ENCODE data around the gene CFAP99.
"Not testable (repeated sequence)": the region's sequence is repeated elsewhere in the genome, so short reads cannot be mapped to it uniquely, and the experiment has no call there.

CFAP99 gene

GRCh38 chr4:2425386-2426068 lies 6.8 kb downstream of the CFAP99 start:
- no peak for TF ChIP-seq CTCF (IDR thresholded peaks at IDR 0.05; ENCODE audit: borderline replicate concordance, insufficient read depth, low read depth, low read length)
- no peak overlapping the region for H3K4me3 ChIP-seq (ENCODE audit: low read depth, low read length)

DNA sequence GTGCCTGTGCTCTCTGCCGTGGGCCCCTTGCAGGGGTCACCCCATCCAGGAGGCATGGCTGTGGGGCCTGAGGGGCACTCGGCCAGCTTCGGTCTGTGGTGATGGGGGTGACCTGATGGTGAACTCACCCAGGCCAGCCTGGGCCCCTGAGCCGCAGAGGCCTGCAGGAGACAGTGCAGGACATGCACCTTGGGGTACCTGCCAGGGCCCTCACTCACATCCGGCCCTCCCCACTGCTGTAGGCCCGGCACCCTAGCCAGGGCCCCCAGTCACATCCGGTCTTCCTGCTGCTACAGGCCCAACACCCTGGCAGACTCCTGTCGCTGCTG lies 7.3 kb downstream of the CFAP99 start:
- H3K4me3 ChIP-seq (ENCODE audit: low read depth, low read length): no peak overlapping the region
- TF ChIP-seq CTCF (IDR thresholded peaks at IDR 0.05; ENCODE audit: borderline replicate concordance, insufficient read depth, low read depth, low read length): no peak

- H3K4me3 ChIP-seq (ENCODE audit: low read depth, low read length): no peak overlapping the region
- TF ChIP-seq CTCF (IDR thresholded peaks at IDR 0.05; ENCODE audit: borderline replicate concordance, insufficient read depth, low read depth, low read length): no peak
Measured at GRCh38 chr4:2426711-2427275, 8.0 kb downstream of the CFAP99 start.

- no peak for TF ChIP-seq CTCF (IDR thresholded peaks at IDR 0.05; ENCODE audit: borderline replicate concordance, insufficient read depth, low read depth, low read length)
- H3K4me3 ChIP-seq (ENCODE audit: low read depth, low read length): no peak overlapping the region
Measured at GRCh38 chr4:2427383-2428334, 8.9 kb downstream of the CFAP99 start.

GRCh38 chr4:2428496-2429213 lies 9.9 kb downstream of the CFAP99 start:
- no peak overlapping the region for H3K4me3 ChIP-seq (ENCODE audit: low read depth, low read length)
- TF ChIP-seq CTCF (IDR thresholded peaks at IDR 0.05; ENCODE audit: borderline replicate concordance, insufficient read depth, low read depth, low read length): no peak

DNA sequence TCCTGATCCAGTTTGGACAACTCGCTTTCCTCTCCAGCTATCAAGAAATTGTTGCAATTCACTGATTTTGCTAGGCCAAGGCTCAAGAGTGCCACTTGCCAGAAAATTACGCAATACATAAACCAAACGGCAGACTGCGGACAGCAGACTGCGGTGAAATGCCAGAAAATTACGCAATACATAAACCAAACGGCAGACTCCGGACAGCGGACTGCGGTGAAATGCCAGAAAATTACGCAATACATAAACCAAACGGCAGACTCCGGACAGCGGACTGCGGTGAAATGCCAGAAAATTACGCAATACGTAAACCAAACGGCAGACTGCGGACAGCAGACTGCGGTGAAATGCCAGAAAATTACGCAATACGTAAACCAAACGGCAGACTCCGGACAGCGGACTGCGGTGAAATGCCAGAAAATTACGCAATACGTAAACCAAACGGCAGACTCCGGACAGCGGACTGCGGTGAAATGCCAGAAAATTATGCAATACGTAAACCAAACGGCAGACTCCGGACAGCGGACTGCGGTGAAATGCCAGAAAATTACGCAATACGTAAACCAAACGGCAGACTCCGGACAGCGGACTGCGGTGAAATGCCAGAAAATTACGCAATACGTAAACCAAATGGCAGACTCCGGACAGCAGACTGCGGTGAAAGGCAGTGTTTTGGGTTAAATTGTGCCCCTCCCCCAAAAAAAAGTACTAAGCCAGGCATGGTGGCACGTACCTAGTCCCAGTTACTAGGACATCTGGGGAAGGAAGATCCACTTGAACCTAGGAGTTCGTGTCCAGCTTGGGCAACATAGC lies 11.4 kb downstream of the CFAP99 start:
- not testable (repeated sequence) for H3K4me3 ChIP-seq (ENCODE audit: low read depth, low read length)

Measured in GM12875 (cell line).